Mesenchymal stem cell (in vitro differentiated cells and primary cell): ENCODE measurements around the gene CEP162.

ENCODE experiments used
- DNase-seq: peaks from one replicate; pipeline ENCODE4 v3.0.0-alpha.2; 2013
- H2AFZ ChIP-seq: one replicate; pipeline ENCODE4 v1.6.1; 2013; ENCODE audit warnings: low read depth, mild to moderate bottlenecking, control low read depth, inconsistent platforms, low read length, moderate library complexity
- H2AK5ac ChIP-seq: 2 replicates; pipeline ENCODE4 v1.6.1; 2013; ENCODE audit warnings: low read length, moderate library complexity, mild to moderate bottlenecking, inconsistent platforms; ENCODE audit not compliant: severe bottlenecking
- H2BK120ac ChIP-seq: one replicate; pipeline ENCODE4 v1.6.1; 2013; ENCODE audit warnings: low read depth, mild to moderate bottlenecking, inconsistent platforms, low read length, moderate library complexity
- H2BK12ac ChIP-seq, 2 experiments: one replicate each; pipeline ENCODE4 v1.6.1; 2013; ENCODE audit warnings: inconsistent platforms in 2 of 2, low read length in 2 of 2, mild to moderate bottlenecking in 2 of 2, moderate library complexity in 2 of 2, control low read depth in 1 of 2
- H2BK15ac ChIP-seq: one replicate; pipeline ENCODE4 v1.6.1; 2013; ENCODE audit warnings: mild to moderate bottlenecking, low read depth, inconsistent platforms; ENCODE audit not compliant: poor library complexity, severe bottlenecking
- H2BK5ac ChIP-seq: 2 replicates; pipeline ENCODE4 v1.6.1; 2013; ENCODE audit warnings: low read depth, mild to moderate bottlenecking, low read length, control low read depth, inconsistent platforms; ENCODE audit not compliant: poor library complexity, severe bottlenecking
- H3K14ac ChIP-seq, 2 experiments: one replicate each; pipeline ENCODE4 v1.6.1; 2013; ENCODE audit warnings: inconsistent platforms in 2 of 2, low read length in 2 of 2, control low read depth in 1 of 2, mild to moderate bottlenecking in 1 of 2, moderate library complexity in 1 of 2
- H3K18ac ChIP-seq, 2 experiments: one replicate each; pipeline ENCODE4 v1.6.1; 2013; ENCODE audit warnings: inconsistent platforms in 2 of 2, low read length in 2 of 2, control low read depth in 1 of 2, low read depth in 1 of 2, mild to moderate bottlenecking in 1 of 2
- H3K23ac ChIP-seq, 2 experiments: one replicate each; pipeline ENCODE4 v1.6.1; 2013; ENCODE audit warnings: inconsistent platforms in 2 of 2, low read length in 2 of 2, mild to moderate bottlenecking in 2 of 2, moderate library complexity in 2 of 2, control low read depth in 1 of 2
- H3K27ac ChIP-seq: 2 replicates; pipeline ENCODE4 v1.5.1; 2013; ENCODE audit warnings: mild to moderate bottlenecking, moderate library complexity, low read length, control low read depth, inconsistent platforms; ENCODE audit not compliant: poor library complexity, severe bottlenecking
- H3K27me3 ChIP-seq, 2 experiments: 2 replicates each; pipeline versions ENCODE4 v1.6.1 to v1.7.0; 2013; ENCODE audit warnings: low read length in 2 of 2, mild to moderate bottlenecking in 2 of 2, moderate library complexity in 2 of 2, control low read depth in 1 of 2, inconsistent platforms in 1 of 2; ENCODE audit not compliant: control insufficient read depth in 1 of 2, insufficient read depth in 1 of 2
- H3K36me3 ChIP-seq, 2 experiments: 2 replicates each; pipeline versions ENCODE4 v1.6.1 to v1.7.0; 2013; ENCODE audit warnings: low read length in 2 of 2, control low read depth in 1 of 2, inconsistent platforms in 1 of 2, low read depth in 1 of 2, mild to moderate bottlenecking in 1 of 2; ENCODE audit not compliant: insufficient read depth in 2 of 2, control insufficient read depth in 1 of 2
- H3K4ac ChIP-seq, 2 experiments: one replicate each; pipeline ENCODE4 v1.6.1; 2013; ENCODE audit warnings: inconsistent platforms in 2 of 2, low read length in 2 of 2, mild to moderate bottlenecking in 2 of 2, moderate library complexity in 2 of 2, control low read depth in 1 of 2, low read depth in 1 of 2
- H3K4me1 ChIP-seq: 2 replicates; pipeline ENCODE4 v1.6.1; 2013; ENCODE audit warnings: low read depth, low read length, control low read depth; ENCODE audit not compliant: control insufficient read depth, insufficient read depth
- H3K4me2 ChIP-seq: 2 replicates; pipeline ENCODE4 v1.6.1; 2013; ENCODE audit warnings: low read length, mild to moderate bottlenecking, inconsistent platforms; ENCODE audit not compliant: poor library complexity, severe bottlenecking
- H3K4me3 ChIP-seq, 2 experiments: 2 replicates each; pipeline versions ENCODE4 v1.5.1 to v1.7.0; 2013; ENCODE audit warnings: low read length in 2 of 2, mild to moderate bottlenecking in 2 of 2, control low read depth in 1 of 2, low read depth in 1 of 2; ENCODE audit not compliant: insufficient read depth in 1 of 2
- H3K79me1 ChIP-seq: replicated peaks from 2 replicates; pipeline ENCODE4 v1.6.1; 2013; ENCODE audit warnings: mild to moderate bottlenecking, control low read depth, low read length, inconsistent platforms; ENCODE audit not compliant: poor library complexity, severe bottlenecking
- H3K9ac ChIP-seq: 2 replicates; pipeline ENCODE4 v1.7.0; 2013; ENCODE audit warnings: mild to moderate bottlenecking, low read length, moderate library complexity
- H3K9me3 ChIP-seq: 2 replicates; pipeline ENCODE4 v1.7.0; 2013; ENCODE audit warnings: mild to moderate bottlenecking, low read length; ENCODE audit not compliant: control insufficient read depth
- H4K8ac ChIP-seq: one replicate; pipeline ENCODE4 v1.6.1; 2013; ENCODE audit warnings: inconsistent platforms, mild to moderate bottlenecking, low read length, moderate library complexity
- H4K91ac ChIP-seq: one replicate; pipeline ENCODE4 v1.6.1; 2013; ENCODE audit warnings: mild to moderate bottlenecking, low read length, inconsistent platforms
- WGBS: methylation state at CpG from one replicate; pipeline ENCODE4 v1.1.7; 2013; ENCODE audit warnings: mixed read lengths; 5-methylcytosine and 5-hydroxymethylcytosine counted together

The CEP162 gene

DNA sequence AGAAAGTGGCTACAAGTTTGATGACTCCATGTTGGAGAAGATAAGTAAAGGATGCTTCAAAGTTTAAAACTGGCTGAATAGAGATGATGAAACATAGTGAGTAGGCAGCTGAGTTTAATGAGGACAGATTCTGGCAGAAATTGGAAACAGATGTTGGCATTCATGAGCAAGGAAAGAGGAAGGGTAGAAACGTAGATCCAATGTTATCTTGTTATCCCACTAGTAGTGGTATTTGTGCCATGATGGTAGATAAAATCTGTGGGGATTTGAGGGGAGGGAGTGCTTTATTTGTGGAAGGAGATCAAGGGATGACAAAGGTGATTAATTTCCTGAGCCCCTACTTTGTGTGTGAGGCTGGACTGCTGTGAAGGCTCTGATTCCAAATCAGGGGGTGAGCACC lies 124.4 kb downstream of the CEP162 start:
- Histone ChIP-seq H4K8ac (no peak overlapping the region), H2BK15ac (no peak overlapping the region), H3K27ac (no peak overlapping the region), H3K9me3 (no peaks in the 10 kb centered on the region), H3K9ac (no peak overlapping the region), H3K27me3 (no peaks in the 10 kb centered on the region), H2BK120ac (no peak overlapping the region), H2AK5ac (no peak overlapping the region), H2BK12ac (no peak overlapping the region), H3K4ac (no peak overlapping the region), H2BK5ac (no peak overlapping the region), H2AFZ (no peak overlapping the region), H4K91ac (no peak overlapping the region), H3K23ac (no peak overlapping the region), H3K79me1 (no peaks in the 10 kb centered on the region), H3K4me2 (no peak overlapping the region), H3K14ac (no peak overlapping the region), H3K36me3 (no peaks in the 10 kb centered on the region), H3K4me3 (no peak overlapping the region), H3K4me1 (no peaks in the 10 kb centered on the region), H3K18ac (no peak overlapping the region)
- no peak for DNase-seq
- 13% methylated on average over 1 of the region's 1 CpG for WGBS

DNA sequence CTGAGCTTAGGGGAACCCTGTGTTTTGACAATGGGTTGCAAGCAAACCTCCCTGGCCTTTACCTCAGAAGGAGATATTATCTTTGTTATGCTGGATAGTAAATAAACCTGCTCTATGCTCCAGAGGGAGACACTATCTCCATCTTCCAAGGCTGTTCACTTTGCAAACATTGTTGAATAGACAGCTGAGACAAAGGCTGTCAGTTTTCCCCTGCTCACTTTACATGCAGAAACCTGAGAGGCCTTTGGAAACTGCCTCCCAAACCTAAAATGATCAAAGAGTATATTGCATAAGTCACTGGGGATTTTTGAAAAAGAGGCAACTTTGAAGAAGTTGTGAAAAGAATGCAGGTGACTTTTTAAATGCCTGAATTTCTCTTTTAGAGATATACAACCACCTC lies 132.3 kb downstream of the CEP162 start:
- Histone ChIP-seq H3K27me3 (peaks cover 0 to under 1% of the 10 kb centered on the region in 2 experiments), H2AFZ (no peak overlapping the region), H4K91ac (no peak overlapping the region), H3K27ac (no peak overlapping the region), H3K36me3 (peaks cover 0 to 4% of the 10 kb centered on the region in 2 experiments), H3K4ac (no peak overlapping the region), H3K14ac (no peak overlapping the region), H2BK15ac (no peak overlapping the region), H3K4me1 (no peaks in the 10 kb centered on the region), H3K4me3 (no peak overlapping the region), H3K18ac (no peak overlapping the region), H2BK5ac (no peak overlapping the region), H3K4me2 (no peak overlapping the region), H3K79me1 (no peaks in the 10 kb centered on the region), H2BK120ac (no peak overlapping the region), H3K9ac (no peak overlapping the region), H3K23ac (no peak overlapping the region), H3K9me3 (peaks cover 23% of the 10 kb centered on the region), H2AK5ac (no peak overlapping the region), H4K8ac (no peak overlapping the region), H2BK12ac (no peak overlapping the region)
- DNase-seq: no peak

DNA sequence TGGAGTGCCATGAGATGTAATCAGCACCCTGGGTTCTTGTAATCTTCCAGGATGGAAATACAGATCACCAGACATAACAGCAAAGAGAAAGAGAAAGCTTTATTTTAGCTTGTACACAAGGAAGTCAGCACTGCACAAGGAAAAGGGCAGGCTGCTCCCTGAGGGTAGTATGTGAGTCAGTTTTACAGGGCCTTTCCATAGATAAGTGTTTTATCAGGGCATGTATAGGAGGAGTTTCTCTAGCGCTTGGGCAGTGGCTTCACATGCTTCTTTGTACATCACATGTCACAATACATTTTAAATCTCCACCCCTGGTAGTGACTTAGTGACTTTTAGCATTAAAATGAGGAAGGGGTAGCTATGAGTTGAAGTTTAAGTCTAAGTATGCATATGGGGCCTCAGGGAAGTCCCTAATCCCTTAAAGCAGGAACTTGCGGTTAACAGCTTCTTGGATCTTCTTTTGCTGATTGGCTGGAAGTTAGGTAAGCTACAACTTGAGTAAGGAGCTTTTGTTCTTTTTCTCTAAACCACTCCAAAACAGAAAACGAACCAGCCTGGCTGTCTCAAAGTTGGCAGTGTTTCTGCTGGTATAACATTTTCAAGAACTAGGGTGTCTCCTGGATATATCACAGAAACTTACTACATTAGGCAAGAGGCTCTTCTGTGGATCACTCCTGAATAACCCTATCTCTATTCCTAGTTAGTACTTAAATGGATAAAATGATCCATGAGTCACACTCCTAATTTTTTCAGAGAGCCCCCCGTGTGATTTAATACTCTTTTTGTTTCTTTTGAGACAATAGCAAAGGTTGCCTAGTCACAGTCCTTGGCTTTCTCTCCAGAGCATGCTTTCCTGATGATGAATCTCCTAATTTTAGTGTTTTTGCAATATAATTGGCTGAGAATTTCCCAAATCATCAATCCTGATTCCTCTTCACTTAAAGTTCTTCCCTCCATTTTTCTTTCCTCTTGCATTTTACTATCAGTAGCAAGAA lies 133.7 kb downstream of the CEP162 start:
- Histone ChIP-seq H3K4ac (no peak overlapping the region), H3K4me2 (no peak overlapping the region), H2AFZ (no peak overlapping the region), H2BK12ac (no peak overlapping the region), H4K91ac (no peak overlapping the region), H3K9me3 (peaks cover 23% of the 10 kb centered on the region), H4K8ac (no peak overlapping the region), H2BK120ac (no peak overlapping the region), H3K79me1 (no peaks in the 10 kb centered on the region), H3K23ac (no peak overlapping the region), H3K36me3 (peaks cover 0 to 9% of the 10 kb centered on the region in 2 experiments), H3K18ac (no peak overlapping the region), H3K4me1 (no peaks in the 10 kb centered on the region), H3K9ac (peak overlapping the region; percentile 73), H2AK5ac (no peak overlapping the region), H2BK15ac (no peak overlapping the region), H3K27ac (no peak overlapping the region), H3K27me3 (peaks cover 0 to 4% of the 10 kb centered on the region in 2 experiments), H3K14ac (no peak overlapping the region), H3K4me3 (peak overlapping the region in 1 of 2 experiments; percentile 29), H2BK5ac (no peak overlapping the region)
- no peak for DNase-seq
- 77% methylated on average over 2 of the region's 4 CpGs for WGBS

GRCh38 chr6:84089552-84089951 lies 137.9 kb downstream of the CEP162 start:
- H3K9me3 ChIP-seq: peaks cover 23% of the 10 kb centered on the region

More at GRCh38 chr6:84089552-84089951, 137.9 kb downstream of the CEP162 start:
- Histone ChIP-seq H3K9ac (no peak overlapping the region), H3K27ac (no peak overlapping the region), H3K36me3 (peaks cover 0 to 9% of the 10 kb centered on the region in 2 experiments), H3K4ac (no peak overlapping the region), H4K8ac (no peak overlapping the region), H2BK12ac (no peak overlapping the region), H2BK15ac (no peak overlapping the region), H3K4me1 (no peaks in the 10 kb centered on the region), H3K79me1 (no peaks in the 10 kb centered on the region), H3K4me3 (no peak overlapping the region), H2AFZ (no peak overlapping the region), H3K14ac (no peak overlapping the region), H3K4me2 (no peak overlapping the region), H2BK5ac (no peak overlapping the region), H2BK120ac (no peak overlapping the region), H4K91ac (no peak overlapping the region), H3K23ac (no peak overlapping the region), H3K18ac (no peak overlapping the region), H3K27me3 (peaks cover 0 to 4% of the 10 kb centered on the region in 2 experiments), H2AK5ac (no peak overlapping the region)
- DNase-seq: no peak
- 90% methylated on average over 2 of the region's 3 CpGs for WGBS
